Effector CD4-positive, alpha-beta T cell (primary cell): ENCODE data around the gene CCSER1.

Experiments used
- DNase-seq: peaks from one replicate; pipeline ENCODE4 v3.0.0-alpha.2; 2020

The CCSER1 gene

GRCh38 chr4:90979556-90979955 lies 852.4 kb downstream of the CCSER1 start:
- DNase-seq = no peak

DNA sequence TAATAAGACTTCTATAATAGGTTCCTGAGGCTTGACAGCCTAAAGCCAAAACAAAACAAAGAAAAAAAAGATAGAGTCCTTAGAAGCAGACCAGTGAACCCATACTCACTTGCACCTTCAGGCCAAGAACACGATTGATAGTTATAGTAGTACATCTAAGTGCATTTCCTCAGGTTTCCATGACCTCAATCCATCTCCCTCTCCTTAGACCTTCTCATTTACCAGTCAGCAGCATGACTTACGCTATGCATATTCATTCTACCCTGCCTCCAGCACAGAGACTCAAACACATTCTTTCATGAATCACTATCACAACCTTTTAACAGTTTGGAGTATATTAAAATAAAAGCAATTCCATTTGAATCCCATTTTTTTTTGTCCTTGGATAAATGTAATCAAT lies 855.6 kb downstream of the CCSER1 start:
- no peak for DNase-seq

DNA sequence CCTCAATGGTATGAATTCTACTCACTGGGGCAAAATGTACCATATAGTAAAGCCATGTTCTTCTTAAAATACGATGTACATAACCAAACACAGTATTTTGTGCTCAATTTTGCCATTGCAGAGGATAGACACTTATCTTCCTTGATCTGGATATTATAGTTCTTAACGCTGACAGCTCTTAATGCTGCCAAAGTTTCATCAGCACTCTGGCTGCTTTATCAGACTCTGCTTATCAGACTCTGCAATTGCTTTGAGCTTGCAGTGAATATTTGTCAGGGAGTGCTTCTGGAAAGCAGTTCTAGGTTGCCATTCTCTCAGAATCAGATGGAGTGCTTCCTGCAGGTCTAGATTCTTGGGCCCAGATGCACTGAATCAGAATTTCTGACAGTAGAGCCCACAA lies 863.1 kb downstream of the CCSER1 start:
- DNase-seq = no peak

GRCh38 chr4:90992213-90992612 lies 865.0 kb downstream of the CCSER1 start:
- DNase-seq = no peak

DNA sequence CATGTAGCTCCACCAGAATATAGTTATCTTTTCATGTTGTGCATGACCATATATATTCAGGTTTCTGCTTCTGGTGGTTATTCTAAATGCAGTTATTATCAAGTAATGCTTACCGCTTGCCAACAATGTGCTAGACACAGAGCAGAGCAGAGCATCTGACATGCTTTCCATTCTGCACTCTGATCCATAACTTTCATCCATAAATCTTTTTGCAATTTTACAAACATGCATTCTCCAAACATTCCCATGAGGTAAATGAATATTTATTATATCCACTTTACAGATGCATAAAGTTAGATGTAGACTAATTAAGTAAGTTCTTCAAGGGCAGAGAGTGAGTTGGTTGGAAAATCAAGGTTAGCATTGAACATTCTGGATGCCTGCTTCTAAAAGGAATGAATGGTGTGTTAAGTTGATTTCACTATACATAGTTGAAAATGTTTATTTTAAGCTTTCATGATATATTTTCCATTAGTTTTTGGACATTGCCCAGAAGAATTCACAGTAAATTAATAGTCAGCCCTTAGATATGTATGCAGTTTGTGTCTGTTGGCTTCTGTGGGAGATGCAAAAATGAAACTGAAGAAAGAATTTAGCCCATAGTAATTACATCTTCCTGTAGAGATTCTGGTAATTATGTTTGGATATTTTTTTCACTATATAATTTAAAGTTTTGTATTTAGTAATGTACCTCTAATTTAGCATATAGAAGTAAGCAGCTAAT lies 867.8 kb downstream of the CCSER1 start:
- no peak for DNase-seq

DNA sequence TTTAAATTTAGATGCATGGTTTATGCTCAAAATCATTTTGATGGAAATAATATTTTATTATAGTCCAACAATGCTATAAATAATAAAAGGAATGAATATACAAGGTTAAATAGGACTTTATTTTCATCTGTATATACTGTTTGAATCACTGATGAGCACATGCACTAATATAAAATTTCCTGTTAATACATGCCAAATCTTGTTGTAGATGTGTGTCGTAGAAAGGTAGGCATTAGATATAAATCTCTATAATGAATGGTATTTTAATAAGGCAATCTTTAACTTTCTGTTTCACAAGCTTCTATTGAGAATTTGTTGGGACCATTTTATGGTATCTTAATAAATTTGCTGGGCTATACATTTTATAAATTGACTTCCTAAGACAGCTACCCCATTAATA lies 868.8 kb downstream of the CCSER1 start:
- no peak for DNase-seq

DNA sequence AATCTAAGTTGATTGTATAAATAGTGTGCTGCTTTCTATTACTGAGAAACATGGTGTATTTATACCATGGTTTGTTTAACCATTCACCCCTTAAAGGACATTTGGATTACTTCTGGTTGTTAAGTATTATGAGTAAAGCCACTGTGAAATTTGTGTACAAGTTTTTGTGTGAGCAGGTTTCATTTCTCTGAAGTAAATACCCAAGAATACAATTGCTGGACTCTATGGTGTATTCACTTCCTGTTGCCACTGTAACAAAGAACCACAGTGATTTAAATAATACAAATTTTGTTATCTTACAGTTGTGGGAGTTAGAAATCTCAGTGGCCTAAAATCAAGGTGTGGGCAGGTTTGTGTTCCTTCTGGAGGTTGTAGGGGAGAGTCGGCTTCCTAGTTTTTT lies 869.6 kb downstream of the CCSER1 start:
- DNase-seq = no peak

- DNase-seq = no peak
These were observed 888.7 kb downstream of the CCSER1 start for GRCh38 chr4:91015861-91016260.

DNA sequence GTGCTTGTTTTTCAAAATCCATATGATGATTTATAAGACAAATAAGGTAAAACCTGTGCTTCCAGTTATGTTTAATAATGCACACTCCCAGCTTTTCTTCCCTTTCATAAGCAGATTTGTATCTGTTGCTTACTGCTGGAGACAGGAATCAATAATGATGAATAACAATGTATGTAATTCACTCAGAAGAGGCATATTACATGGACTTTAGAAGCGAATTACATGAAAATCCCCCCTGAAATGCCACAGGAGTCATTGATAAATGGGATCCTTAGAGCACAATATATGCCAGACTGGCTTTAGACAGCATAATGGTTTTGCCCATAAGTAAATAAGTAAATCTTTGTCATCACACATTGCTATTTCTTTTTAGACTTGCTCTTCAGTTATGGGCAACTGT lies 892.3 kb downstream of the CCSER1 start:
- DNase-seq = no peak

DNA sequence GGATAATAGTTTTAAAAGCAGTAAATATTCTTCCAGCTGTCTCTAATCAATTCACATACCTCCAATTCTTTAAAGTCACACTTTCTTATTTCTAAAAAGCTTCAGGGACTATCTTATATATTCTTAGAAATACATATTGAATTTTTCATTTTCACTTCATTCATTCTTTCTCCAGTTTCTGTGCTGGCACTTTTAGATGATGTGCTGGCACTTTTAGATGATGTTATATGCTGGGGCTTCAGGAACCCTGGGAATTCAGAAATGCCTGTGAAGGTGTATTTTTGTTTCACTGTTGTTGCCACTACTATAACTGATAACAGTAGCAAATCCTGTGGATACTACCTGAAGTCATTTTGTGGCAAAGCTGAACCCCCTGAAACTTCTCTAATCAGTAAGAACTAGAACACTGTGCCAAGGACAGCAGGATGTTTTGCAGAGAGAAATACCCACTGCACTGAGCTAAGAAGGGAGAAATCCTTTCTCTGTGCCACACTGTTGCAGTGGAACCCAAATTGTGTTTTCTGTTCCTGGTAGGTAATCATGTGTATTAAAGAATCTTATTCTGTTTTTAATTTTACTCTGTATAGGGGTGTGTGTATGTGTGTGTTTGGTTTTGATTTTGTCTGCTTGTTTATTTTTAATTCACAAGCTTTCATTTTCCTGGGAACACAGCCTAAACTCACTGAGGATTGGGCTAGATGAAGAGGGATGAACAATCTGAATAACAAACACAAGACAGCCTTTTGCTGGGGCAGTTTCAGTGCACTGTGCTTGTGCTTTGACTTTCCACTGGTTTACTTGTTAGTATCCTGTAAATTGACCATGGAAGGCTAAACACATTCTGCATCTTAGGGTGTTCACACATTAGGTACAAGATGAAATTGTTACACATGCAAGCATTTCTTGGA lies 898.3 kb downstream of the CCSER1 start:
- DNase-seq = no peak

GRCh38 chr4:91028228-91028627 lies 901.0 kb downstream of the CCSER1 start:
- no peak for DNase-seq

DNA sequence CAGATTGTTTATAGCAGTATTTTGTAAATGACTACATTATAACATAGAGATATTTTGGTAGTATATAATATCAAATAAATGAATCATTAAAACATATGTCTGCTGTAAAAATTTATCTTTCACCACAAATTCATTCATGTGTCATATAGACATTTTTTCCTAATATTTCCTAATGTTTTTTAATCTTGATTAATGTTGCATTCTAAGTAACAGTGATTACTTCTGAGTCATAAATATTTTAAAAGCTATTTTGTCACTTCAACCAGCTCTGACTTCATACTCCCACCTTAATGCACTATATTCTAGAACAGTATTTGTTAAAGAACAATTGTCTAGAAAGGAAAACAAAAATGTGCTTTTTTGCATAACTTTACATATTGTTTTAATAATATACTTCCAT lies 904.6 kb downstream of the CCSER1 start:
- DNase-seq = no peak

GRCh38 chr4:91032725-91033445 lies 905.7 kb downstream of the CCSER1 start:
- DNase-seq = no peak

DNA sequence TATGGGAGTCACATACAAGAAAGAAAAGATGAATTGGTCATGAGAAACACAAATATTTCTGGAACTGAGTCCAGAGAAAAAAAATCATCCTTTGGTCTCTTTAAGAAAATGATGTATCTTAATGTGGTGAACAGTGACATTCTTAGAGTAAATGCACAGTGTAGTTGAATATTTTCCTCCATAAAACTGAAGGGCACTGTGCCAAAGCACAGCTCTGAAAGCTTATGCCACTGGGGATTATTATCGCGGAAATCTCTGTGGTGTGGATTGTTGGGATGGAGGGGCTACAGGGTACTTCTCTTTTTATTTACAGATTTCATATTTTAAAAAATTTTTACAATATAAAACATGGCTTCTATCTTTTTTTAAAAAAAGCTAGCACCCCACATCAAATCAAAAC lies 908.1 kb downstream of the CCSER1 start:
- no peak for DNase-seq

GRCh38 chr4:91037951-91038350 lies 910.8 kb downstream of the CCSER1 start:
- DNase-seq = no peak

- no peak for DNase-seq
These were observed 930.7 kb downstream of the CCSER1 start for GRCh38 chr4:91057871-91058270.

- no peak for DNase-seq
These were observed 931.2 kb downstream of the CCSER1 start for GRCh38 chr4:91058345-91058744.

- no peak for DNase-seq
These were observed 937.1 kb downstream of the CCSER1 start for GRCh38 chr4:91064157-91064853.

GRCh38 chr4:91065117-91065516 lies 937.9 kb downstream of the CCSER1 start:
- DNase-seq = no peak

DNA sequence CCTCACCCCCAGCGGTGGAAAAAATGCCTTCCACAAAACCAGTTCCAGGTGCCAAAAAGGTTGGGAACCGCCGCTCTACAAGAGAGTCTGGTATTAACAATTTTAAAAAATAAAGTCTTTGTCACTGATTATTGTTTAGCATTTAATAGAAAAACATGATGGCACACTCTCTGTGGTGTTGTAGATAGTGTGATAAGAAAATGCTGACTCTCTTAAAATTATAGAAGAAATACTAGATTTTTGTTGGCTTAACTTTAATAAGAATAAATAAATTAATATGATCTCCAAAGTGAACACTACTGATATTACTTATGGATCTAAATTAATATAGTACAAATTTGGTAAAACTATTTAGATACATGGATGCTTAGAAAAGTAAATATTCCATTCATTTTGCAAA lies 943.5 kb downstream of the CCSER1 start:
- DNase-seq = no peak

GRCh38 chr4:91076147-91076546 lies 949.0 kb downstream of the CCSER1 start:
- DNase-seq = no peak

- no peak for DNase-seq
These were observed 958.8 kb downstream of the CCSER1 start for GRCh38 chr4:91085961-91086360.

DNA sequence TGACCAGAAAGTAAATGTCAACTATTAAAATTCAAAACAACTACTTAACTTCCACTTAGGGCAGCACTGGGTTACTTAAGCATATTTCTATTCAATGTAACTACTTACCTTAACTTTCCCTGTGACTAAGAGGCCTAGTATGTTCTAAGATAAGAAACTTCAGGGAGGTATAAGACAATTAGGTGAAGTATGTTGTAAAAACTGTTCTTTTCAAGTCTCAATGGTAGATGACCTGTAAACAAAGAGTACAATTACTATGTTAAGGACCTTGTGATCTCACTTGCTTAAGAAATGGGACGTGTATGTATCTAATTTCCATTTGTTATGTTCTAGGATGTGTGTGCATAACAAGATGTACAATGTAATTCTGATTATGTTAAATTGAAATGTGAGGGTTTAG lies 960.5 kb downstream of the CCSER1 start:
- DNase-seq = no peak
